Skeletal muscle satellite cell (primary cell): Measurements from ENCODE around the gene PFDN1.

Experiments
- H3K27me3 ChIP-seq: 2 replicates; pipeline ENCODE4 v1.7.0; 2013; ENCODE audit warnings: low read length; ENCODE audit not compliant: control insufficient read depth, insufficient read depth
- H3K36me3 ChIP-seq: 2 replicates; pipeline ENCODE4 v1.7.0; 2013; ENCODE audit warnings: mild to moderate bottlenecking, control low read depth, low read length; ENCODE audit not compliant: insufficient read depth
- H3K4me1 ChIP-seq: 2 replicates; pipeline ENCODE4 v1.7.0; 2013; ENCODE audit warnings: low read length; ENCODE audit not compliant: control insufficient read depth, insufficient read depth
- H3K4me2 ChIP-seq: 2 replicates; pipeline ENCODE4 v1.7.0; 2013; ENCODE audit warnings: mild to moderate bottlenecking, low read length
- H3K4me3 ChIP-seq: 2 replicates; pipeline ENCODE4 v1.7.0; 2013; ENCODE audit warnings: low read length
- H3K9ac ChIP-seq: 2 replicates; pipeline ENCODE4 v1.7.0; 2013; ENCODE audit warnings: mild to moderate bottlenecking, low read depth, low read length, moderate library complexity
- H3K9me3 ChIP-seq: replicated peaks from 2 replicates; pipeline ENCODE4 v1.7.0; 2013; ENCODE audit warnings: mild to moderate bottlenecking, control low read depth, low read length

The PFDN1 gene

GRCh38 chr5:140293849-140294100 is 9.1 kb downstream of the PFDN1 start:
- Histone ChIP-seq H3K36me3 (no peaks in the 10 kb centered on the region), H3K9ac (peak overlapping the region; percentile 45), H3K4me2 (peak overlapping the region; percentile 62), H3K9me3 (no peaks in the 10 kb centered on the region), H3K27me3 (no peaks in the 10 kb centered on the region), H3K4me3 (no peak overlapping the region), H3K4me1 (peaks cover 70% of the 10 kb centered on the region)

- peak overlapping the region; percentile 62 for H3K4me2 ChIP-seq
- peaks cover 65% of the 10 kb centered on the region for H3K4me1 ChIP-seq
- H3K4me3 ChIP-seq = no peak overlapping the region
- peak overlapping the region; percentile 45 for H3K9ac ChIP-seq
- H3K9me3 ChIP-seq = no peaks in the 10 kb centered on the region
- no peaks in the 10 kb centered on the region for H3K36me3 ChIP-seq
- no peaks in the 10 kb centered on the region for H3K27me3 ChIP-seq
These were observed 9.6 kb downstream of the PFDN1 start for GRCh38 chr5:140293091-140293848.

- H3K9ac ChIP-seq = peak overlapping the region; percentile 46
- H3K27me3 ChIP-seq = no peaks in the 10 kb centered on the region
- no peaks in the 10 kb centered on the region for H3K36me3 ChIP-seq
- no peaks in the 10 kb centered on the region for H3K9me3 ChIP-seq
- no peak overlapping the region for H3K4me3 ChIP-seq
- peak overlapping the region; percentile 62 for H3K4me2 ChIP-seq
- peaks cover 57% of the 10 kb centered on the region for H3K4me1 ChIP-seq
These were observed 10.5 kb downstream of the PFDN1 start for GRCh38 chr5:140292212-140293036.

DNA sequence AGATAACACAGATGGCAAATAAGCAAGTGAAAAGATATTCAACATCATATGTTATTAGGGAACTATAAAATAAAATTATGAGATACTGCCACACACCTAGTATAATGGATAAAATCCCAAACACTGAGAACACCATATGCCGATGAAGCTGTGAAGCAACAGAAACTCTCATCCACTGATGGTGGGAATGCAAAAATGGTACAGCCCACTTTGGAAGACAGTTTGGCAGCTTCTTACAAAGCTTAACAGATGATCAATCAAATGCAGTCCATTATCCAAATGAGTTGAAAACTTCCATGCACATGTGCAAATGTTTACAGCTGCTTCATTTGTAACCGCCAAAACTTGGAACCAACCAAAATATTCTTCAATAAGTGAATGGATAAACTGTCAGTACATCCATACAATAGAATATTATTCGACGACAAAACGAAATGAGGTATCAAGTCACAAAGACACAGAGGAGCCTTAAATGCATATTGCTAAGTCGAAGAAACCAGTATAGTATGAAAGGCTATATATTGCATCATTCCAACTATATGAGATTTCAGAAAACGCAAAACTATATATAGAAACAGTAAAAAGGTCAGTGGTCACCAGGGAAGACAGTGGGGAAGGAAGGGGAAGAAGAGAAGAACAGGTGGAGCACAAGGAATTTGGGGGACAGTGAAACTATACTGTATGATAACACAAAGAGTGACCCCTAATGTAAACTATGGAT is 14.9 kb downstream of the PFDN1 start:
- Histone ChIP-seq H3K9me3 (no peaks in the 10 kb centered on the region), H3K4me3 (no peak overlapping the region), H3K4me1 (peaks cover 19% of the 10 kb centered on the region), H3K9ac (no peak overlapping the region), H3K27me3 (no peaks in the 10 kb centered on the region), H3K4me2 (no peak overlapping the region), H3K36me3 (no peaks in the 10 kb centered on the region)

DNA sequence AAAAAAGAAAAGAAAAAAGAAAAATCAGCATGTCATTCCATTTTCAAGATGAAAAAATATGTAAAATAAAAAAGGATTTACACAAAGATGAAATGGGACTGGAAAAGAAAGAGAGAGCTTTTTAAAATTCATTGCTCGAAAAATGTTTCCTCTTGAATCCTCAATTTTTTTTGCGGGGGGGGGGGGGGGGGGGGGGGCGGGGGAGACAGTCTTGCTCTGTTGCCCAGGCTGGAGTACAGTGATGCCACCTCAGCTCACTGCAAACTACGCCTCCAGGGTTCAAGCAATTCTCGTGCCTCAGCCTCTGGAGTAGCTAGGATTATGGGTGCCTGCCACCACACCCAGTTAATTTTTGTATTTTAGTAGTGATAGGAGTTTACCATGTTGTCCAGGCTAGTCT is 16.5 kb downstream of the PFDN1 start:
- Histone ChIP-seq H3K27me3 (no peaks in the 10 kb centered on the region), H3K4me1 (peaks cover 5% of the 10 kb centered on the region)

DNA sequence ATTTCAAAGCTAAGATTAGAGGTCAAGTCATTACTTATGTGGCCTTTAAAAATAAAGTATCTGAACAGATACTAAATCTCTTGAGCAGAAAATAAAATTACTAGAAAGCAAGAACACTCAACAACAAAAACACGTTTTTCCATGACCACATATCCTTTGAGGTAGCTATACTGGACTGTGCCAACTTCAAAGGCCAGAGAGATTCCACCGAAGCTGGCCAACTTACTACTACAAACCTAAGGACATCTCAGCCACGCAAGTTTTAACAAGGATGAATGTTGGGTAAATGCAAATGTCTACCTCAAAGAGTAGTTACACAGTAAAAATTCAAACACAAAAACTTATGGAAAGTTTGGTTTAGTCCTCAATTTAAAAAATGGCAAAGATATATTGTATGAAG is 18.9 kb downstream of the PFDN1 start:
- H3K9me3 ChIP-seq = no peaks in the 10 kb centered on the region
- H3K9ac ChIP-seq = no peak overlapping the region
- no peak overlapping the region for H3K4me3 ChIP-seq

More for the DNA sequence above, 16.5 kb downstream of the PFDN1 start:
- Histone ChIP-seq H3K36me3 (no peaks in the 10 kb centered on the region), H3K9me3 (no peaks in the 10 kb centered on the region), H3K4me3 (no peak overlapping the region), H3K4me2 (no peak overlapping the region), H3K9ac (no peak overlapping the region)

DNA sequence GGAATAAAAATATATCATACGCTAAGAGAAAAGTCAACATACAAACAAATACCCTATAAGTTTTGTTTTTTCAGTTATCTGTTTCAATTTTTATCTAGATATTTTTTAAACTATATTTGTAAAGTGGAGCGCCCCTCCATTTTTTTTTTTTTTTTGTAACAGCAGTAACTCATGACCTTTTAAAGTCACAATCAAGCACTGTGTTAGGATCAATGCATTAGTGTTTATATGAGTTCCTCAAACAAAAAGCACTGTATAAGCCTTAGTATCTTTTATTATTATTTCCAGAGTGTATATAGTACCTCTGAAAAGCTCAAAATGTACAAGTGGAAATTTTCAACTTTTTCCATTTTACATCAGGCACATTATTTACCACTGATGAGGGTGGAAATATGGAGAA is 20.6 kb downstream of the PFDN1 start:
- H3K27me3 ChIP-seq = no peaks in the 10 kb centered on the region
- H3K36me3 ChIP-seq = no peaks in the 10 kb centered on the region
- no peaks in the 10 kb centered on the region for H3K4me1 ChIP-seq
- no peaks in the 10 kb centered on the region for H3K9me3 ChIP-seq
- H3K4me2 ChIP-seq = no peak overlapping the region
- H3K4me3 ChIP-seq = no peak overlapping the region
- H3K9ac ChIP-seq = no peak overlapping the region

More for the DNA sequence above, 18.9 kb downstream of the PFDN1 start:
- H3K4me1 ChIP-seq = no peaks in the 10 kb centered on the region
- no peaks in the 10 kb centered on the region for H3K36me3 ChIP-seq
- H3K27me3 ChIP-seq = no peaks in the 10 kb centered on the region
- H3K4me2 ChIP-seq = no peak overlapping the region

GRCh38 chr5:140275837-140276236 is 27.1 kb downstream of the PFDN1 start:
- H3K9me3 ChIP-seq = no peaks in the 10 kb centered on the region
- no peaks in the 10 kb centered on the region for H3K27me3 ChIP-seq
- H3K4me3 ChIP-seq = no peak overlapping the region
- H3K4me2 ChIP-seq = no peak overlapping the region
- no peaks in the 10 kb centered on the region for H3K4me1 ChIP-seq
- H3K36me3 ChIP-seq = peaks cover 3% of the 10 kb centered on the region
- H3K9ac ChIP-seq = no peak overlapping the region

DNA sequence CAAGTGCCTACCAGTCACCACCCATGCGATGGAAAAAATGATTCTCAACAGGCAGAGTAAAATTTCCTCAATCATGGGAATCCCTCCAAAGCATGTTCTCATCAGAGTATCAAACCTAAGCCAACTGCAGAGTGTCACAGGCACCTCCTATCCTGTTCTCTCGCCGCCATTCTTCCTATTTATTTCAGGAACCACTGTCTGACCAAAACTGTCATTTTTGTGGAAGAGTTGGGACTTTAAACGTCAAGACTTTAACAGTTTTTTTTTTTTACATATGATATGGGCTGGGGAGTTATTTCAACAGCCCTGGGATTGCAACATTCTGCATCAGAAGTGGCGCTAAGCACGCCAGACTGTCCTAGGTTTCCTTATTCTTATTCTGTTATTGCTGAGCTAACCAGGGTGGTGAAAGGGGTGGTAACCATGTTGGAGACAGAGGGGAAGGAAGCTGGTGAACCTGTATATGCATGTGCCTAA is 29.5 kb downstream of the PFDN1 start:
- Histone ChIP-seq H3K4me3 (no peak overlapping the region), H3K4me2 (no peak overlapping the region), H3K4me1 (no peaks in the 10 kb centered on the region), H3K27me3 (no peaks in the 10 kb centered on the region), H3K9ac (no peak overlapping the region), H3K36me3 (peaks cover 3% of the 10 kb centered on the region), H3K9me3 (no peaks in the 10 kb centered on the region)

DNA sequence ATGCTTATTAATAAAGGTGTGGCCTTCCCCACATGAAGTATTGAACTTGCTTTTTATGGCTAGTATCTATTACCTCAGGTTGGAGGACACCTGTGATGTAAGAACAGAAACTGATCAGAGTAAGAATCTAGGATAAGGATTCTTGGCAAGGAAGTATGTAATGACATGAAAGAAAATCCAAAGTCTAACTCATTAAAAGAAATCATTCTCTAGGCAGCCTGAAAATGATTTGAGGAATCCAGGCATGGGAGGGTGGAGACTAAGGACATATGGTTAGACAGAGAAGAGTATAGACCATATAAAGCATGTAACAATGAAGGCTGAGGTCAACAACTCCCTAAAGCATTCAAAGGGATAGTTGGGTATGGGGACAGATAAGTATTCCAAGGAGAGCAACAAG is 32.9 kb downstream of the PFDN1 start:
- Histone ChIP-seq H3K36me3 (peaks cover 3% of the 10 kb centered on the region), H3K4me3 (no peak overlapping the region), H3K4me1 (no peaks in the 10 kb centered on the region), H3K4me2 (no peak overlapping the region), H3K9me3 (no peaks in the 10 kb centered on the region), H3K27me3 (no peaks in the 10 kb centered on the region), H3K9ac (no peak overlapping the region)

GRCh38 chr5:140267559-140268018 is 35.3 kb downstream of the PFDN1 start:
- H3K27me3 ChIP-seq = no peaks in the 10 kb centered on the region
- no peak overlapping the region for H3K9ac ChIP-seq
- no peak overlapping the region for H3K4me2 ChIP-seq
- H3K4me1 ChIP-seq = peaks cover 3% of the 10 kb centered on the region
- peaks cover 2% of the 10 kb centered on the region for H3K36me3 ChIP-seq
- H3K4me3 ChIP-seq = no peak overlapping the region
- no peaks in the 10 kb centered on the region for H3K9me3 ChIP-seq
